MM.1S (cell line): Measurements from ENCODE around the gene CXCL3.

ENCODE experiments used
- CTCF ChIP-seq: fragments of 300-600 bp; sonication (generic); IDR thresholded peaks from 2 replicates; pipeline ENCODE4 v1.5.1; 2016; ENCODE audit warnings: antibody characterized with exemption, low read length, mixed read lengths
- EZH2 ChIP-seq: fragments of 300-600 bp; sonication (generic); optimal IDR thresholded peaks from 2 replicates; pipeline ENCODE3; 2017; ENCODE audit warnings: low read depth, mild to moderate bottlenecking, antibody characterized with exemption, low read length, mixed read lengths

- TF ChIP-seq CTCF (no peak), EZH2 (no peak)
Measured at GRCh38 chr4:74012130-74012529, 26.4 kb downstream of the CXCL3 start.
